Measurements from ENCODE around the gene SND1.
"Not testable (repeated sequence)": the region's sequence is repeated elsewhere in the genome, so short reads cannot be mapped to it uniquely, and the experiment has no call there.

Gene SND1

GRCh38 chr7:128106821-128107220, 454.8 kb downstream of the SND1 start:
- no peak overlapping the region for H3K4me3 ChIP-seq (ENCODE audit: low read depth, low read length)
- TF ChIP-seq CTCF (IDR thresholded peaks at IDR 0.05; ENCODE audit: borderline replicate concordance, insufficient read depth, low read depth, low read length), result no peak

GRCh38 chr7:128107516-128107915, 455.5 kb downstream of the SND1 start:
- H3K4me3 ChIP-seq (ENCODE audit: low read depth, low read length), result not testable (repeated sequence)

- TF ChIP-seq CTCF (IDR thresholded peaks at IDR 0.05; ENCODE audit: borderline replicate concordance, insufficient read depth, low read depth, low read length), result no peak
- H3K4me3 ChIP-seq (ENCODE audit: low read depth, low read length), result no peak overlapping the region
These were observed 456.1 kb downstream of the SND1 start for GRCh38 chr7:128108129-128108528.

GRCh38 chr7:128108641-128109423, 456.8 kb downstream of the SND1 start:
- no peak overlapping the region for H3K4me3 ChIP-seq (ENCODE audit: low read depth, low read length)
- TF ChIP-seq CTCF (IDR thresholded peaks at IDR 0.05; ENCODE audit: borderline replicate concordance, insufficient read depth, low read depth, low read length), result no peak

- not testable (repeated sequence) for H3K4me3 ChIP-seq (ENCODE audit: low read depth, low read length)
These were observed 457.5 kb downstream of the SND1 start for GRCh38 chr7:128109424-128109969.

GRCh38 chr7:128110641-128111364, 458.8 kb downstream of the SND1 start:
- no peak overlapping the region for H3K4me3 ChIP-seq (ENCODE audit: low read depth, low read length)
- TF ChIP-seq CTCF (IDR thresholded peaks at IDR 0.05; ENCODE audit: borderline replicate concordance, insufficient read depth, low read depth, low read length), result no peak

GRCh38 chr7:128112018-128112780, 460.2 kb downstream of the SND1 start:
- no peak for TF ChIP-seq CTCF (IDR thresholded peaks at IDR 0.05; ENCODE audit: borderline replicate concordance, insufficient read depth, low read depth, low read length)
- no peak overlapping the region for H3K4me3 ChIP-seq (ENCODE audit: low read depth, low read length)

All from GM12875 (cell line).